AG08396 (cell line): ENCODE measurements around the gene CDKN3.

Experiments
- DNase-seq: peaks from one replicate; pipeline ENCODE4 v3.0.0; 2012; ENCODE audit warnings: low spot score, mixed read lengths

CDKN3 gene

GRCh38 chr14:54396493-54397335, at the start of gene CDKN3:
TSS of gene CDKN3 (plus strand) at chr14:54397007. CDS start at chr14:54397069, 62 bp downstream.
- DNase-seq: peak; percentile 99

GRCh38 chr14:54347044-54347443, 49.8 kb upstream of the CDKN3 start:
- DNase-seq: no peak

- peak; percentile 46 for DNase-seq
These were observed 48.7 kb upstream of the CDKN3 start for GRCh38 chr14:54348001-54348611.

- peak; percentile 31 for DNase-seq
These were observed 47.7 kb upstream of the CDKN3 start for GRCh38 chr14:54348923-54349620.

GRCh38 chr14:54349713-54350112, 47.1 kb upstream of the CDKN3 start:
- no peak for DNase-seq

- DNase-seq: no peak
These were observed 46.6 kb upstream of the CDKN3 start for GRCh38 chr14:54350203-54350602.

- DNase-seq: no peak
These were observed 43.5 kb upstream of the CDKN3 start for GRCh38 chr14:54353266-54353665.

- no peak for DNase-seq
These were observed 43.1 kb upstream of the CDKN3 start for GRCh38 chr14:54353694-54354093.

GRCh38 chr14:54354096-54354495, 42.7 kb upstream of the CDKN3 start:
- no peak for DNase-seq

- DNase-seq: no peak
These were observed 41.7 kb upstream of the CDKN3 start for GRCh38 chr14:54354968-54355641.

- DNase-seq: no peak
These were observed 41.1 kb upstream of the CDKN3 start for GRCh38 chr14:54355698-54356097.

- DNase-seq: no peak
These were observed 40.6 kb upstream of the CDKN3 start for GRCh38 chr14:54356172-54356571.

- DNase-seq: no peak
These were observed 36.1 kb upstream of the CDKN3 start for GRCh38 chr14:54360667-54361066.

GRCh38 chr14:54362089-54362504, 34.7 kb upstream of the CDKN3 start:
- DNase-seq: no peak

GRCh38 chr14:54362759-54363437, 33.9 kb upstream of the CDKN3 start:
- no peak for DNase-seq

- DNase-seq: no peak
These were observed 32.0 kb upstream of the CDKN3 start for GRCh38 chr14:54364555-54365415.

- DNase-seq: peak; percentile 47
These were observed 29.8 kb upstream of the CDKN3 start for GRCh38 chr14:54366736-54367735.

- no peak for DNase-seq
These were observed 28.5 kb upstream of the CDKN3 start for GRCh38 chr14:54368291-54368690.

- DNase-seq: no peak
These were observed 27.5 kb upstream of the CDKN3 start for GRCh38 chr14:54369343-54369742.
